ENCODE results near the gene RTL10.
A peak's percentile ranks its signal among the peaks of the same experiment; 100 is the strongest.

Gene RTL10

GRCh38 chr22:19854778-19855503 lies at the start of gene RTL10, which contains the start of gene GNB1L (continued):
- 0 out of 2 replicates have a peak, but pooled peaks have one; percentile 51 for TF ChIP-seq ZNF335 (tag by site-specific recombination; conservative IDR thresholded peaks at IDR 0.05)
- TF ChIP-seq ZNF791 (tag by site-specific recombination; IDR thresholded peaks at IDR 0.05): no peak
- no peak for TF ChIP-seq ZNF10 (tag by site-specific recombination; IDR thresholded peaks at IDR 0.05)
- no peak for TF ChIP-seq BCL6B (tag by site-specific recombination; IDR thresholded peaks at IDR 0.05)
- no peak for TF ChIP-seq ZNF747 (tag by site-specific recombination; IDR thresholded peaks at IDR 0.05)
- no peak for TF ChIP-seq ZNF621 (tag by site-specific recombination; IDR thresholded peaks at IDR 0.05)
- TF ChIP-seq ZNF692 (tag by site-specific recombination; IDR thresholded peaks at IDR 0.05): peak; percentile 85
- TF ChIP-seq ZNF140 (tag by site-specific recombination; IDR thresholded peaks at IDR 0.05): no peak
- TF ChIP-seq ZNF121 (tag by site-specific recombination; IDR thresholded peaks at IDR 0.05): peak; percentile 73; the same call in 1 of the 2 replicates
- TF ChIP-seq ZNF768 (tag by site-specific recombination; IDR thresholded peaks at IDR 0.05): no peak
- no peak for TF ChIP-seq MZF1 (tag by site-specific recombination; IDR thresholded peaks at IDR 0.05; ENCODE audit: borderline replicate concordance)
- peak; percentile 36; the same call in 1 of the 2 replicates for TF ChIP-seq ZSCAN16 (tag by site-specific recombination; IDR thresholded peaks at IDR 0.05)
- TF ChIP-seq ZNF548 (tag by site-specific recombination; IDR thresholded peaks at IDR 0.05): no peak
- TF ChIP-seq ZNF394 (tag by site-specific recombination; IDR thresholded peaks at IDR 0.05; ENCODE audit: borderline replicate concordance): no peak
- TF ChIP-seq ZSCAN23 (tag by site-specific recombination; IDR thresholded peaks at IDR 0.05): no peak
- TF ChIP-seq HIC1 (tag by site-specific recombination; IDR thresholded peaks at IDR 0.05): peak; percentile 81
- no peak for TF ChIP-seq ZNF398 (tag by site-specific recombination; IDR thresholded peaks at IDR 0.05)
- no peak for TF ChIP-seq ZNF677 (tag by site-specific recombination; IDR thresholded peaks at IDR 0.05)
- TF ChIP-seq ZNF214 (tag by site-specific recombination; IDR thresholded peaks at IDR 0.05; ENCODE audit: borderline replicate concordance): no peak
- TF ChIP-seq ZNF645 (tag by site-specific recombination; IDR thresholded peaks at IDR 0.05): no peak
- no peak; the same call in 1 of the 2 replicates for TF ChIP-seq TRIM28 (IDR thresholded peaks at IDR 0.05; ENCODE audit: borderline replicate concordance, low read length)
- peak; percentile 93 for TF ChIP-seq ZBTB48 (tag by site-specific recombination; IDR thresholded peaks at IDR 0.05)
- no peak for TF ChIP-seq ZNF473 (tag by site-specific recombination; IDR thresholded peaks at IDR 0.05)
- TF ChIP-seq PRDM2 (tag by site-specific recombination; IDR thresholded peaks at IDR 0.05; ENCODE audit: borderline replicate concordance): no peak; the same call in 1 of the 2 replicates
- no peak for TF ChIP-seq ZNF19 (tag by site-specific recombination; IDR thresholded peaks at IDR 0.05; ENCODE audit: low read depth)
